ENCODE data around the gene PLAAT3.
A peak's percentile ranks its signal among the peaks of the same experiment; 100 is the strongest.
"Not testable (repeated sequence)": the region's sequence is repeated elsewhere in the genome, so short reads cannot be mapped to it uniquely, and the experiment has no call there.

Gene PLAAT3

DNA sequence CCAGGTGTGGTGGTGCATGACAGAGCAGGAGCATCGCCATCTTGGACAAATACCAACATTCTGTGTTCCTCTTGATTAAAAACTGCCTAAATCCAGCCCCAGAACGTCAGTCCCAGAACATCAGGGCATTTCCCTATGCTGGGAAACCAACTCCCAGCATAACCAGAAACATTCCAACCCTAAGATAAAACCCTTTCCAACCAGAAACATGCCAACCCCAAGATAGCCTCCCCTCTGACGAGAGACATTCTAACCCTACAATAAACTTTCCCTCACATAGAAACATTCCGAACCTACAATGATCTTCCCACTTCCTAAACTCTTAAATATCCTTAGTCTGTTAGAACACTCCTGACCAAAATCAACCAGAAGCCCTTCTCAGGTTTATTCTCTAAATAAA lies 66.1 kb downstream of the PLAAT3 start:
- no peak for DNase-seq
- ATAC-seq, result no peak
- Mint-ChIP-seq H3K4me3 (no peak overlapping the region), H3K9me3 (no peaks in the 10 kb centered on the region), H3K27me3 (no peaks in the 10 kb centered on the region), H3K4me1 (peaks cover 31% of the 10 kb centered on the region), H3K27ac (no peak overlapping the region), H3K36me3 (ENCODE audit: low read depth) (peaks cover 3% of the 10 kb centered on the region)

DNA sequence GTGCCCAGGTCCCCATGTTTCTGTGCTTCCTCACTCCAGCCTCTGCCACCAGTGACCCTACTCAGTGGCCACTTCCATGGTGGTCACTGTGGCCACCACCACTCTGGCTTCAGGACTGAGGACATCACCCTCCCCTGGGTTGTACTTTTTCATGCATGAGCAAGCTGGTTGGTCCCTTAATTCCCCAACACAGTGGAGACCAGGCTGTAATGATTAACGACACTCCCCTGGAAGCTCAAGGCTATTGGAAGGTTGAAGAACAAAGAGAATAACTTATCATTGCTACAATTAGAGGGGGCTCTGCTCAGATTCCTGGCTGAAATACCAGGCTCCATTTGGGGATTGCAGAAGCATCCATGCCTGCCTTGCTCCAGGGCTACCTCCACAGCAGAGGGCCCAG lies 67.2 kb downstream of the PLAAT3 start:
- no peak for DNase-seq
- Mint-ChIP-seq H3K4me1 (peaks cover 25% of the 10 kb centered on the region), H3K36me3 (ENCODE audit: low read depth) (peaks cover 3% of the 10 kb centered on the region), H3K9me3 (no peaks in the 10 kb centered on the region), H3K4me3 (no peak overlapping the region), H3K27ac (no peak overlapping the region), H3K27me3 (no peaks in the 10 kb centered on the region)
- ATAC-seq, result no peak

DNA sequence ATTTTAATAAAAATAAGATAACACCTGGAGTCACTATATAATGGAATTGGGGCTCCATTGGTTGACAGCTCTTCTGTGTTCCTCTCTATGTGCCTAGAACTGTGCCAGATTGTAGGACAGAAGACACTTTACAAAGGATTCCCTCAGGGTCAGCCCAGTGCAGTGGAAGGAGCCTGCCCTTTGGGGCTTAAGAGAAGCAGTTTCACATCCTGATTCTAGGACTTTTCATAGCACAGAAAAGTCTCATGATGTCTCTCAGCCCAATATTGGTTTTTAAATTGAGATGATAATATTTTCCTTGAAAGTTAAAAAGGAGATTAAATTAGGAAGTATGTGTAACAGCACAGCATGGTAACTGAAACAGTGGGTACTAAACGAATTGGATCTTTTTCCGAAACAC lies 70.5 kb downstream of the PLAAT3 start:
- DNase-seq (no peak), ATAC-seq (no peak)
- H3K4me1 Mint-ChIP-seq, result peaks cover 25% of the 10 kb centered on the region
- no peak overlapping the region for H3K27ac Mint-ChIP-seq
- H3K4me3 Mint-ChIP-seq, result no peak overlapping the region
- no peaks in the 10 kb centered on the region for H3K9me3 Mint-ChIP-seq
- no peaks in the 10 kb centered on the region for H3K27me3 Mint-ChIP-seq
- no peaks in the 10 kb centered on the region for H3K36me3 Mint-ChIP-seq (ENCODE audit: low read depth)

DNA sequence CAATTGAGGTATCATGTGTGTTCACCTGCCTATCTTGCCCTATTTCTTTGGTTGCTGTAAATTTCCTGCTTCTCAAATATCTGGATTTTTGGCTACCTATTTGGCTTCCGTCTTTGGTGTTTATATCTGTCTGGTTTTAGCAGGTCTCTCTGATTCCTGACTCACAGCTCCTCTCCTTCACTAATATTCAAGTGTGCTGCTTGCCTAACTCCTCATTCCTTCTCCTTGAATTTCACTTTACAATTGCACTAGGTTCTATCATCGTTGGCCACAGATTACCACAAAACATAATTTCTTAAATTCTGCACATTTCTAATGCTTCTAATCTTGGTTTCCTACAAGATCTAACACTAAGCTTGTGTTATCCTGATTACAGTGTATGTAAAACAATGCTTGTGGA lies 71.7 kb downstream of the PLAAT3 start:
- not testable (repeated sequence) for ATAC-seq; H3K9me3 Mint-ChIP-seq; H3K36me3 Mint-ChIP-seq (ENCODE audit: low read depth); H3K4me3 Mint-ChIP-seq; DNase-seq; H3K27ac Mint-ChIP-seq; H3K27me3 Mint-ChIP-seq
- H3K4me1 Mint-ChIP-seq, result peaks cover 37% of the 10 kb centered on the region

DNA sequence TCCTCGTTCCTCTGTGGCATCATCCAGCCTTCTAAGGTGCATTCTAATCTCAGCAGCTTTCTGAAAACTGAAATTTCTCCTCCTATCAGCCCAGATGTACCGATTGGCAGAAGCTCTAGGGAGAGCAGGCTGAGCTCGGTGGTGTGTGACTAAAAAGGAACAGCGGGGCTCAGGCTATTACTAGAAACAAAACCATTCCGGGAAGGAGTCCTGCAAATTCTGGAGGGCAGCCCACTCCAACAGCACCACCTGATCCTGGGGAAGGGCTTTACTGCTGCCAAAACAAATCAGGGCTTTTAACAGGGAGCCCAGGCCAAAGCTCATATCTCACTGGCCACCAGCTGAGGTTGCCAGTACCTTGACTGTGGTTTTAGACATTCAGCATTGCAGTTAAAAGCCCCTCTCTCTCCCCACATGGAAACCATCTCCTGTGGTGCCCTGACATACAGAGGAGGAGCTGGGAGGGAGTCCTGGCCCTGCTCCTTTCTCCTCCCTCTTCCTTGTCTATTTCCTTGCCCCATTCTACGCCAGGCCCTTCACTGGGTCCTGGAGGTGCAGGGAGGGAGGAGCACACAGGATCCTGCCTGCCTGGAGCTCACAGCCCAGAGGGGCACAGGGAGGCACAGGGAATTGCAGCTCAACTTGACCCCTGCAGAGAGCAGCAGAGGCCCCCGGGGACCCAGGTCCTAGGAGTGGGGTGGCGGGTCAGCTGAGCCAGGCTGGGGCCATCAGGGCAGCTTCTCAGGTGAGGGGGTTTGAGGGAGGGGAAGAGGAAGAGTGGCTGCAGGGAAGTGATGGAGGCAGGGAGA lies 76.7 kb downstream of the PLAAT3 start:
- no peak for DNase-seq
- peak overlapping the region; percentile 87 for H3K27ac Mint-ChIP-seq

DNA sequence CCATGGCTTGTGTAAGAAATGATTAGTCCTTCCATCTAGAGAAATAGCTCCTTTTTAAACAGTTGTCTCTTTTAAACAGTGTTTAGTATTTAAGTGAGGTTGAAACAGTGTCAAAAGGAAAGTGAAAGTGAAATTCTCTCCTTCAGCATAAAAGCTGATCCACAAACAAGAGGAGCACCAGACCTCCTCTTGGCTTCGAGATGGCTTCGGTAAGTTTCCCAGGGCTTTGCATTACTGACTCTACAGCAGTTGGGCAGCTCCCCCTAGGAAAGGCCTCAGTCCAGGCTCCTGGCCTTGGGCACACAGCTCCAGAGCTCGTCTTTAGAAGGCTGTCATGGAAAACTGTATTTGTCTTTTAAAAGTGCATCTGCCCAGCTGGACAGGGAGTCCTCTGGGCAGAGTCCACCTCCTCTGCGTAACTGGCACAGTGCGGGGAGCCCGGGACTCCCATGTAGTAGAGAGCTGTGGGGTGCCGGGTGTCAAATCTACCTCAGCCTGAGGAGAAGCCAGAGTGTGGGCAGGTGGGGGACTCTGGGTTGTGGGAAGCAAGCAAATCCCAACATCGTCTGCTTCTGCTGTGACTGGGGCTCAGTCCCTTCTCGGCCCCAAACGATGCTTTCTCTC lies 77.5 kb downstream of the PLAAT3 start, which contains the start of gene PLAAT4:
Gene PLAAT4 (plus strand): TSS at position 140 of the 624 bp plus-strand sequence. CDS start 61 bp downstream, at position 201.
- H3K4me1 Mint-ChIP-seq, result peaks cover 82% of the 10 kb centered on the region
- H3K4me3 Mint-ChIP-seq, result peak within 1 kb of the TSS; percentile 82
- H3K27ac Mint-ChIP-seq, result peak within 1 kb of the TSS; percentile 87
- H3K27me3 Mint-ChIP-seq, result no peaks in the 10 kb centered on the region
- no peak for DNase-seq
- H3K9me3 Mint-ChIP-seq, result no peaks in the 10 kb centered on the region
- ATAC-seq, result peak; percentile 42
- no peaks in the 10 kb centered on the region for H3K36me3 Mint-ChIP-seq (ENCODE audit: low read depth)

More for the DNA sequence above, 76.7 kb downstream of the PLAAT3 start:
- ATAC-seq, result peak; percentile 11
- peaks cover 77% of the 10 kb centered on the region for H3K4me1 Mint-ChIP-seq
- peak overlapping the region; percentile 82 for H3K4me3 Mint-ChIP-seq
- no peaks in the 10 kb centered on the region for H3K36me3 Mint-ChIP-seq (ENCODE audit: low read depth)
- no peaks in the 10 kb centered on the region for H3K9me3 Mint-ChIP-seq
- no peaks in the 10 kb centered on the region for H3K27me3 Mint-ChIP-seq

DNA sequence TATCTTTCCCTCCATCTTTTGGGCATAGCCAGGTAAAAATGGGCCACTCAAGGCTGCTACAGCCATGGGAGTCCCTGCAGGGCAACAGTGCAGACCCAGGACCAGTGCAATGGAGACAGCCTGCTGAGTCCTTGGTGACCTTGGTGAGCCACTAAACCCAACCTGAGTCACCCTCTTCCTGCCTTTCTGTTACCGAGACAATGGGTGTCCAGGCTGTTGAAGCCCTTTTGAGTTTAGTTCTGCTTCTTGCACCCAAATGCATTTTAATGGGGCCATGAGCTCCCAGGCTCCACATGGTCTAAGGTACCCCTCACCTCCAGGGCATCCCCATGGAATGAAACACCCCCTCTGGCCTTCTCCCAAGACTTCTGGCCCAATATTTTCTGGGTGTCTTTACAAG lies 78.5 kb downstream of the PLAAT3 start:
- no peaks in the 10 kb centered on the region for H3K27me3 Mint-ChIP-seq
- ATAC-seq (peak; percentile 76), DNase-seq (peak; percentile 38)
- H3K4me1 Mint-ChIP-seq, result peaks cover 88% of the 10 kb centered on the region
- no peaks in the 10 kb centered on the region for H3K9me3 Mint-ChIP-seq
- no peaks in the 10 kb centered on the region for H3K36me3 Mint-ChIP-seq (ENCODE audit: low read depth)
- H3K27ac Mint-ChIP-seq, result peak overlapping the region; percentile 87
- H3K4me3 Mint-ChIP-seq, result peak overlapping the region; percentile 82

DNA sequence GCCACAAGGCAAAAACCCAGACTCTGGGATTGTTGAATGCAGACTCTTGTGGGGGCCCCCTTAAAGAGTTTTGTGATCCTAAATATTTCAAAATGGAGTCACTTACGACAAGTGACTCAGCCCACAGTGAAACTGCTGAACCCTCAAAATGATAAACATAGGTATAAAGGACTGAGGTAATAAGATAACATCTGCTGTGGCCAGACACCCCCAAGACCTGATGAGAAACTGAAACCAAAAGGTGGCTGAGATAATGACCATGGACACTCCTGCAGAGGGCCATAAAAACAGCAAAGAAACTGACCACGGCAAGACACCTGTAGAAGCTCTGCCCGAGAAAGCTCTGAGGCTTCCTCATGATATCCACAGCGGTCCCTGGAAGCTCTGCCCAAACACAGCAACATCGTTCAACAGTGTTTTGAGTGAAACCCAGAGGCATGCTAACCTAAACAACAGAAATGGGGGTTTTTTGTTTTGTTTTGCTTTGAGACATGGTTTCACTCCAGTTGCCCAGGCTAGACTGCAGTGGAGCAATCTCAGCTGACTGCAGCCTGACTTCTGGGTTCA lies 79.3 kb downstream of the PLAAT3 start:
- peak overlapping the region; percentile 29 for H3K4me3 Mint-ChIP-seq
- H3K27ac Mint-ChIP-seq, result peak overlapping the region; percentile 73
- no peaks in the 10 kb centered on the region for H3K36me3 Mint-ChIP-seq (ENCODE audit: low read depth)
- H3K4me1 Mint-ChIP-seq, result peaks cover 86% of the 10 kb centered on the region
- no peaks in the 10 kb centered on the region for H3K9me3 Mint-ChIP-seq
- no peaks in the 10 kb centered on the region for H3K27me3 Mint-ChIP-seq
- peak; percentile 8 for ATAC-seq
- DNase-seq, result no peak

DNA sequence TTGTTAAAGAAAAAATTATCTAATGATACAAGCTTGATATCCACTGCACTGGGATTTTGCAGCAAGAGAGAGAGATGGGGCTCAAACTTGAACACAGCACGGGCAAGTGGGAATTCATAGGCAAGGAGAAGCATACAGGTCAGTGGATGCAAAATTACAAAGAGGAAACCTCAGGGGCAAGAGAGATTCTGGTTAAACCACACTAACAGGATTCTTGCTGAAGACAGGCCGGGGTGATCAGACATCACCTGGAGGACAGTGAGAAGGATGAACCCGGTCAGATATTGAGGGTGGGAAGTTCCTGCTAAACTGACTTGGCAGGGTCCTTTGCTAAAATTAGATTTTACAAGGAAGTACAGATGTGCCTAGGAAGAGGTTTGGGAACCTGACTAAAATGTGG lies 80.2 kb downstream of the PLAAT3 start:
- H3K27ac Mint-ChIP-seq, result no peak overlapping the region
- H3K4me1 Mint-ChIP-seq, result peaks cover 90% of the 10 kb centered on the region

DNA sequence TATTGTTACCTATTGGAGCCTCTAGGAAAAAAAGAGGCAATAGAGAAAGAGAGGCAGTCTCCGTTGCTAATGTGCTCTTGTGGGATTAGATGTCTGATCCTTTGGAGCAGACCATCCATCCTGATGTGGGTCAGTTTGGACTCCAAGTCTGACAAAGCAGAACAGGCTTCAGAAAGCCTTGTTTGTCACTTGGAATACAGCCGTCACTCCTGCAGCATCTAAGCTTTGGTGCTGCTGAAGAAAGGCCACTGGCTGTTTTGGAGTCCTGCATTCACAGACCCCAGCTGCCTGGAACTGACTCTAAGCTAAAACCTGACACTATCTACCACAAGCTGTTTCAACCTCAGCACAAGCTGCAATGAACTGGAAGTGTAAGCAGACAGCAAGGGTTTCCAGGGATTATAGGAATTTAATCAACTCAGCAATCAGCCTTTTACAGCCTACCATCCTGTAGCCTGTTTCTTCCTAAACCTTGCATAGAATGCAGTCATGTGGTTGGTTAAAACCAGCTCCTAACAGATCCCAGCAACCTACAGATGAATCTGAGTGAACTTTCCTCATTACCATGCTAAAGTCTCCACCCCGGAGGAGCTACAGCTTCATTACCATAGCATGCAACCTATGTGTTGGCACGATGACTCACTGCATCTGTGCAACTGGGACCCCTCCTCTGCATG lies 81.3 kb downstream of the PLAAT3 start:
- Mint-ChIP-seq H3K9me3 (no peaks in the 10 kb centered on the region), H3K4me3 (no peak overlapping the region), H3K4me1 (peaks cover 82% of the 10 kb centered on the region), H3K27ac (no peak overlapping the region), H3K27me3 (no peaks in the 10 kb centered on the region), H3K36me3 (ENCODE audit: low read depth) (no peaks in the 10 kb centered on the region)
- DNase-seq, result no peak
- ATAC-seq, result no peak

More for the DNA sequence above, 80.2 kb downstream of the PLAAT3 start:
- Mint-ChIP-seq H3K4me3 (no peak overlapping the region), H3K36me3 (ENCODE audit: low read depth) (no peaks in the 10 kb centered on the region), H3K9me3 (no peaks in the 10 kb centered on the region), H3K27me3 (no peaks in the 10 kb centered on the region)
- ATAC-seq (no peak), DNase-seq (no peak)

DNA sequence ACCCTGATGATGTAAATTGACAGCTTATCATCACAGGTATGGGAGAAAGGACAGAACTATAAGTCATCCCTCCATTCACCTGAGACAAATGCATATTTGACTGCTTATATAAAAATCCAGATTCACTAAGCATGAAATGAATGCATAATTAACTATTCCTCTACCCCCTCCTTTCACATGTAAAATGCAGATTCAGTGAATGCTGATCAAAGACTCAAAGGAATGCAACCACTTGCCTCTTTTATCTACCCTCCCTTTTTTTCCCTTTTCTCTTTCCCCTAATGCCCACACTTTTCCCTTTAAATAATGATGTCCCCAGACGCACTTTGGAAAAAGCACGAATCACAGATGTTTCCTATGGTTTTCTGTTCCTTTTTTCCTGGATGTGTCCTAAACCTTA lies 82.1 kb downstream of the PLAAT3 start:
- Mint-ChIP-seq H3K27me3 (no peaks in the 10 kb centered on the region), H3K4me3 (no peak overlapping the region), H3K4me1 (peaks cover 75% of the 10 kb centered on the region), H3K27ac (no peak overlapping the region), H3K9me3 (no peaks in the 10 kb centered on the region), H3K36me3 (ENCODE audit: low read depth) (no peaks in the 10 kb centered on the region)
- no peak for DNase-seq
- ATAC-seq, result no peak

DNA sequence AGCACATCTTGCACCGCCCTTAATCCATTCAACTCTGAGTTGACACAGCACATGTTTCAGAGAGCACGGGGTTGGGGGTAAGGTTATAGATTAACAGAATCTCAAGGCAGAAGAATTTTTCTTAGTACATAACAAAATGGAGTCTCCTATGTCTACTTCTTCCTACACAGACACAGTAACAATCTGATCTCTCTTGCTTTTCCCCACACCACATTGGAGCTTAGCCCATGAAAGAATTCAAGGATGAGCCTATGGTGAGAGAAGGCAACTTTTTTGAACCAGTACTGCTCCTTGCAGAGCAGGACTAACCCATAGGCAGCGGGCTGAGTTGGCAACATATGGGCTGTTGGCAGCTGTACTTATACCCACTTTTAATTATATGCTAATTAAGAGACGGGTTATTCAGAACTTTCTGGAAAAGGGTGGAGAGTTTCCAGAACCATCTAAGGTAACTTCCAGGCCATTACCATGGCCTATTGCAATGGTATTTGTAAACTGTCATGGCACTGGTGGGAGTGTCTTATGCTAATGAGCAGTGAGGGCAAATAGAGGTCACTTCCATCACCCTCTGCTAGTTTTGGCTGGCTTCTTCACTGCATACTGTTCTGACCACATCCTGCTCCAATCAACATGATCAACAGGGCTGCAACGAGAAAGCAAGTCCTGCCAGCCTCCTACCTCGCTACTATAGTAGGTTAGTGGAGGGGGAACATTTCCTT lies 83.0 kb downstream of the PLAAT3 start:
- peak overlapping the region; percentile 62 for H3K27ac Mint-ChIP-seq
- not testable (repeated sequence) for H3K4me3 Mint-ChIP-seq; H3K27me3 Mint-ChIP-seq; H3K9me3 Mint-ChIP-seq; H3K36me3 Mint-ChIP-seq (ENCODE audit: low read depth)
- DNase-seq (peak; percentile 37), ATAC-seq (peak; percentile 79)
- H3K4me1 Mint-ChIP-seq, result peaks cover 66% of the 10 kb centered on the region

DNA sequence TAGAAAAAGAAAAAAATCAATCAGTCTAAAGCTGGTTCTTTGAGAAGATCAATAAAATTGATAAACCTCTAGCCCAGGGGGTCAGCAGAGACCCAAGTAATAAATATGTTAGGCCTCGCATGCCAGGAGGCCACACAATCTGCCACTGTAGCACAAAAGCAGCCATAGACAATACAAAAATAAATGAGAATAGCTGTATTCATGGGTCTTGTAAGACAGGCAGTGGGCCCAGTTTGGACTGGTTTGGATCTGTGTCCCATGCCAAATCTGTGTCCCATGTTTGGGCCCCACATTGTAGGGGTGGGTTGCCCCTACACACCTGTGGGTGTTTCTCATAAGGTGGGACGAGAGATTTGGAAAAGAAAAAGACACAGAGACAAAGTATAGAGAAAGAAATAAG lies 84.2 kb downstream of the PLAAT3 start:
- Mint-ChIP-seq H3K36me3 (ENCODE audit: low read depth) (no peaks in the 10 kb centered on the region), H3K27ac (no peak overlapping the region), H3K4me3 (no peak overlapping the region), H3K9me3 (no peaks in the 10 kb centered on the region), H3K4me1 (peaks cover 54% of the 10 kb centered on the region), H3K27me3 (no peaks in the 10 kb centered on the region)
- DNase-seq (no peak), ATAC-seq (no peak)

DNA sequence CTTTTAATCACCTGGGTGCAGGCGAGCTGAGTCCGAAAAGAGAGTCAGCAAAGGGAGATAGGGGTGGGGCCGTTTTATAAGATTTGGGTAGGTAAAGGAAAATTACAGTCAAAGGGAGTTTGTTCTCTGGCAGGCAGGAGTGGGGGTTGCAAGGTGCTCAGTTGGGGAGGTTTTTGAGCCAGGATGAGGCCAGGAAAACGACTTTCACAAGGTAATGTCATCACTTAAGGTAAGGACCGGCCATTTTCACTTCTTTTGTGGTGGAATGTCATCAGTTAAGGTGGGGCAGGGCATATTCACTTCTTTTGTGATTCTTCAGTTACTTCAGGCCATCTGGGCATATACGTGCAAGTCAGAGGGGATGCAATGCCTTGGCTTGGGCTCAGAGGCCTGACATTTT lies 84.9 kb downstream of the PLAAT3 start:
- not testable (repeated sequence) for H3K4me3 Mint-ChIP-seq; H3K36me3 Mint-ChIP-seq (ENCODE audit: low read depth); ATAC-seq; H3K27ac Mint-ChIP-seq; H3K27me3 Mint-ChIP-seq; DNase-seq; H3K9me3 Mint-ChIP-seq
- H3K4me1 Mint-ChIP-seq, result peaks cover 49% of the 10 kb centered on the region
